Activated T-helper 2 cell treated with anti-CD3 and anti-CD28 coated beads, Interferon-gamma antibody, Interleukin-2, Interleukin-4, amounts not matched to agents 10 μg/mL and 5 μg/mL and 100 μg/mL, durations not matched to agents 14 hours and 24 hours and 36 hours (primary cell): Measurements from ENCODE around the gene IGLON5. TPM values are rescaled to one million over a fixed set of nuclear protein-coding genes. Genes with fewer than 3 reads are reported as not detected.

ENCODE experiments used
- DNase-seq: peaks from one replicate; pipeline ENCODE4 v3.0.0; 2021; ENCODE audit warnings: low spot score
- H3K27ac Mint-ChIP-seq: one replicate; pipeline ENCODE4 v1.8.0; 2021; ENCODE audit warnings: mixed read lengths
- H3K27me3 Mint-ChIP-seq: one replicate; pipeline ENCODE4 v1.8.0; 2021; ENCODE audit warnings: low read depth, mixed read lengths
- H3K36me3 Mint-ChIP-seq: one replicate; pipeline ENCODE4 v1.8.0; 2021; ENCODE audit warnings: low read depth, mixed read lengths
- H3K4me1 Mint-ChIP-seq: one replicate; pipeline ENCODE4 v1.8.0; 2021; ENCODE audit warnings: low read depth, mixed read lengths
- H3K4me3 Mint-ChIP-seq: one replicate; pipeline ENCODE4 v1.8.0; 2021; ENCODE audit warnings: low read depth, mild to moderate bottlenecking, moderate library complexity, mixed read lengths
- H3K9me3 Mint-ChIP-seq: one replicate; pipeline ENCODE4 v1.8.0; 2021; ENCODE audit warnings: mixed read lengths
- intact Hi-C: fragments of 100-400 bp; cut with micrococcal nuclease; formaldehyde crosslinking; loops from one replicate; pipeline ENCODE4 v1.15.1; 2023
- total RNA-seq: library from RNA; stranded (reverse); gene quantifications from 2 replicates; pipeline ENCODE4 v1.2.3, GENCODE V29; 2022

Gene IGLON5
- total RNA-seq, 1 donor from 2014 or later: 7.0 TPM

DNA sequence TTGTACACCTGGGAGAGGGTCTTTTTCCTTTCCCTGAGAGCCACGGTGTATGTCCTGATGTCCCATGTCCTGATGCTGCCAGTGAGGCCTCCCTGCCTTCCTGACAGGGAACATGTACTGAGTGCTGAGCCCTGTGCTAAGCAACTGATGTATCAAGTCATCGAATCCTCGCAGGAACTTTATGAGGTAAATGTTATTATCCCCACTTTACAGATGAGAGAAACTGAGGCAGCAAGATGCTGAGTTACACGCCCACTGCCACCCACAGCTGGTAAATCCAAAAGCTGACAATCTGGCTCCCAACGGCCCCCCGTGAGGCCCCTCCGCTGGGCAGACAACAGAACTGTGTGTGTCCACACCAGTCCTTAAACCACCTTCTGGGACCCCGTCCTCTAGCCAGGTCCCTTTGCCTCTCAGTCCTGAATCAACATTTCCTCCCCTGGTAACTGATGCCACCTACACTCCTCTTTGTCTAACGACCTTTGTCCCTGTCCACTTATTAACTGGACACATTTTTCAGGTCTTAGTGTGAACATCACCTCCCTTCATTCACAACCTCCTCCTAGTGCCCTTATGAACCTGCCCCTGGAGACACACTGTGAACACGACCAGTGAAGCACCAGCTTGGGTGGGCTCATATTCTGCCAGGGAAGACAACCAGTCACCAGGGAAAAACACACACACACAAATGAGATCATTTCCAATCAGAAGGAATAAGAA, 35.9 kb downstream of the IGLON5 start:
- no peak overlapping the region for H3K4me3 Mint-ChIP-seq
- H3K4me1 Mint-ChIP-seq: peaks cover 7% of the 10 kb centered on the region
- no peak overlapping the region for H3K27ac Mint-ChIP-seq

DNA sequence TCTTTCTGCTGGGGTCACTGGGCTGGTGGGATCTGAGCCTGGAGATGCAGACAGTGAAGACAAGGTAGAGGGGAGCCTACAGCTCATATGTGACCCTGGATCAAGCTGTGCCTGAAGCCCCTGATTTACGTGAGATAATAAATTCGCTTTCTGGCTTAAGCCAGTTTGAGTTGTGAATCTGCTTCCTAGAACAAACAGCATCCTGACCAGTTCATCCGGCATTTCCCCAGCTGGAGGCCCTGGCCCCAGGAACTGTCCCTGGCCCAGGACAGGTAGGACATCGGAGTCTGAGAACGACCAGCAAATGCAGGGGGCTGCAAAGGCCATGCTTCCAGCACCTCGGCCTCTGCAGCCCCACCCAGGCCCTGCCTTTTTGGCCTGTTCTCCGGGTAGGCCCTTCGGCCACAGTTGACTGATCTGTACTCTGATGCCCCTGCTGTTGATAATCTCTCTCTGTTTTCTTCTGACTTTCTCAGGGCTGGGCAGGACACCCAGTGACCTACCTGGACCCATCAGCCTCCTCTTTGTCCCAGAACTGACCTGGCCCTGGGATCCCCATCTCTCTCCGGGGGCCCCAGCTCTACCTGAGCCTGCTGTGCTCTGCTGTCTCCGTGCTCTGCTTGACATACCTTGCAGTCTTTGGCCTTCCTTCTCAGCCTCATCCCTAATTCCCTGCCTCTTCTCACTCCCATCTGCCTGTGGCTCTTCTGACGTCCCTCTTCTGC, 40.0 kb downstream of the IGLON5 start:
- Mint-ChIP-seq H3K9me3 (no peaks in the 10 kb centered on the region), H3K4me1 (peaks cover 22% of the 10 kb centered on the region), H3K36me3 (peaks cover 59% of the 10 kb centered on the region), H3K4me3 (no peak overlapping the region), H3K27me3 (no peaks in the 10 kb centered on the region), H3K27ac (no peak overlapping the region)
- no peak for DNase-seq
- intact Hi-C loops: no loop called here

More for the DNA sequence above, 35.9 kb downstream of the IGLON5 start:
- intact Hi-C loops: no loop called here
- Mint-ChIP-seq H3K36me3 (peaks cover 57% of the 10 kb centered on the region), H3K9me3 (no peaks in the 10 kb centered on the region), H3K27me3 (no peaks in the 10 kb centered on the region)
- DNase-seq: no peak

DNA sequence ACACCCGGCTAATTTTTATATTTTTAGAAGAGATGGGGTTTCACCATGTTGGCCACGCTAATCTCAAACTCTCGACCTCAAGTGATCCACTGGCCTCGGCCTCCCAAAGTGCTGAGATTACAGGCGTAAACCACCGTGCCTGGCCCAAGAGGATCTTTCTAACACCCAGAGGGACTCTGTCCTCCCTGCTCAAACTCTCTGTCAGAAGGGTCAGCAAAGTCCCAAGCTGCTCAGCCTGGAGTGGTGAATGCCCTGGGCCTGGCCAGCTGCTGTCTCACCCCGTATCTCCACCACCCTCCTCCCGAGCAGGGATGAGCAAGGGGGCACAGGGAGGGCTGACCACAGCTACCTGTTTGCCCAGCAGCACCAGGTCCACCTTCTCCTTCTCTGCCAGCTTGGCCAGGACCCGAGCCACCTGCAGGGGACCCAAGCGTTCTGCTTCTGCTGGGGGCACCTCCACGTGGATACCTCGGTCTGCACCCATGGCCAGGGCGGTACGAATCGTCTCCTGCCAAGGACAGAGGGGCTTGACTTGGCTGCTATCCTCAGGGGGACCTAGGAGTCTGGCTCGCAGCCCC, 41.4 kb downstream of the IGLON5 start:
- DNase-seq: no peak

DNA sequence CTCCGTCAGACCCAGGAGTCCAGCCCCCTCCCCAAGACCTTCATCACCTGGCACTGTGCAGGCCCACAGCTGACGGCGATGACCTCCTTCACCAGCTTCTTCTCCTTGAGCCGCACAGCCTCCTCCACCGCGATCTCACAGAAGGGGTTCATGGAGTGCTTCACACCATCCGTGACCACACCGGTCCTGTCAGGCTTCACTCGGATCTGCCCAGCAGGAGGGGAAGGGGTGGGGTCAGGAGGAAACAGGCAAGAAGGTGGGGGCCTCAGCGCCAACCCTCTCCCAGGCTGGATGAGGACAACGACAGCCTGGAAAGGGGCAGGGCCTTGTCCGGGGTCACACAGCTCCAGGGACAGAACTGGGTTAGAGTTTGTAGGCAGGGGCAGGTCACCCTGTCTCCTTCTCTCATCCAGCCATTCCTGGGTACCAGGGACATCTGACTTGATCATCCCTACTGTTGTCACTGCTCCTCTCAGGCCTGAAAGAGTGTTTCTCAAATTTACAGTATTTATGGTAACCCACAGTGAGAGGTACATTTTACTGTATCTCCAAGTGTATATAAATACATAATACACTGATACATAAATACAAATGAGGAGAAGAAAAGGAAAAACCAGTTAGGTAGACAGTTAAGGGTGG, 42.8 kb downstream of the IGLON5 start:
- H3K4me1 Mint-ChIP-seq: peaks cover 36% of the 10 kb centered on the region
- intact Hi-C loops: loop anchor here (2.0 kb wide), 1 partner anchor 15 kb away; no protein-coding TSS in a partner anchor
- H3K27me3 Mint-ChIP-seq: no peaks in the 10 kb centered on the region
- H3K36me3 Mint-ChIP-seq: peaks cover 67% of the 10 kb centered on the region
- DNase-seq: no peak
- peak overlapping the region; percentile 94 for H3K27ac Mint-ChIP-seq
- H3K4me3 Mint-ChIP-seq: peak overlapping the region; percentile 18
- H3K9me3 Mint-ChIP-seq: no peaks in the 10 kb centered on the region

More for the DNA sequence above, 41.4 kb downstream of the IGLON5 start:
- intact Hi-C loops: no loop called here
- peaks cover 31% of the 10 kb centered on the region for H3K4me1 Mint-ChIP-seq
- no peak overlapping the region for H3K4me3 Mint-ChIP-seq
- peaks cover 58% of the 10 kb centered on the region for H3K36me3 Mint-ChIP-seq
- H3K27me3 Mint-ChIP-seq: no peaks in the 10 kb centered on the region
- H3K27ac Mint-ChIP-seq: no peak overlapping the region
- H3K9me3 Mint-ChIP-seq: no peaks in the 10 kb centered on the region

DNA sequence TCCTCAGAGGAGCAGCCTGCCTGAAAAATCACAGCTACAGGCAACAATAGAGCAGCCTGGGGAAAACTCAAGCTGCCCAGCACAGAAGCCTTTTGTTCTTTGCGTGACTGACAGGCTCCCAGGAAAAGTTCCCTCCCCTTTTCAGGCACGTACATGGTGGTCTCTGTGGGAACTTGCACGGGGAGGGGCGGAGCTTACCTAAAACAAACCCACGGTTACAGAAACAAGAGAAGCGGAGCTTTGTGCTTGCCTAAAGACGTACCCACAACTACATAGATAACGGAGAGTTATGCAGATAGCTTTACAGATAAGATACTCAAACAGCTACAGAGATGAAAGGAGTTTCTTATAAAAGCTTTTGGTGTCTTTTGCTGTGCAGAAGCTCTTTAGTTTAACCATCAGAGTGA, 43.3 kb downstream of the IGLON5 start:
- Mint-ChIP-seq H3K27ac (peak overlapping the region; percentile 94), H3K9me3 (no peaks in the 10 kb centered on the region), H3K27me3 (no peaks in the 10 kb centered on the region), H3K36me3 (peaks cover 71% of the 10 kb centered on the region), H3K4me1 (peaks cover 40% of the 10 kb centered on the region), H3K4me3 (peak overlapping the region; percentile 65)
- intact Hi-C loops: loop anchor here (2.0 kb wide), 1 partner anchor 16 kb away; no protein-coding TSS in a partner anchor
- peak; percentile 65 for DNase-seq

DNA sequence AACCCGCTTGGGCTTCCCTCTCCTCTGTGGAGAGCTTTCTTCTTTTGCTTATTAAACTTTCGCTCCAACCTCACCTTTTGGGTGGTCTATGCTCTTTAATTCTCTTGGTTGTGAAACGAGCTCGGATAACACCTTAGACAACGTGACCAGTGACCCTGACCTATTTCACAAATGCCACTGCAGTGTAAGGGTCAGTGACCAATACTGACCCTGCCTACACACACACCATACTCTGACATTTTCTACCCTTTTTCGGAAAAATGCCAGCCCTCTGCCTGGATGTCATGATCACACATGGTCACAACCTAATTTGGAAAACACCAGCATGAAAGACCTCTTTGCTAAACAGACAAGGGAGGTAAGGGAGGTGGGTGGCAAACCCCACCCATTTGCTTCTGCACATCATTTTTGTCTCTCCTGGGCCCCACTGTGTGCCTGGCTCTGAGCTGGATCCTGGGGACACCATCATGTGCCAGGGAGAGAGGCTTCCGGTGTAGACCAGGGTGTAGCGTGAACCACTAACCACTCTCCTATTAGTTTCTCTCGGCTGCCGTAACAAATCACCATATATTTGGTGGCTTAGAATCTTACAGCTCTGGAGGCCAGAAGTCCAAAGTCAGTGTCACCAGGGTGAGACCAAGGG, 44.8 kb downstream of the IGLON5 start:
- intact Hi-C loops: no loop called here
- Mint-ChIP-seq H3K36me3 (peaks cover 62% of the 10 kb centered on the region), H3K27me3 (no peaks in the 10 kb centered on the region), H3K4me1 (peaks cover 43% of the 10 kb centered on the region), H3K27ac (peak overlapping the region; percentile 67), H3K9me3 (no peaks in the 10 kb centered on the region), H3K4me3 (no peak overlapping the region)
- DNase-seq: no peak

DNA sequence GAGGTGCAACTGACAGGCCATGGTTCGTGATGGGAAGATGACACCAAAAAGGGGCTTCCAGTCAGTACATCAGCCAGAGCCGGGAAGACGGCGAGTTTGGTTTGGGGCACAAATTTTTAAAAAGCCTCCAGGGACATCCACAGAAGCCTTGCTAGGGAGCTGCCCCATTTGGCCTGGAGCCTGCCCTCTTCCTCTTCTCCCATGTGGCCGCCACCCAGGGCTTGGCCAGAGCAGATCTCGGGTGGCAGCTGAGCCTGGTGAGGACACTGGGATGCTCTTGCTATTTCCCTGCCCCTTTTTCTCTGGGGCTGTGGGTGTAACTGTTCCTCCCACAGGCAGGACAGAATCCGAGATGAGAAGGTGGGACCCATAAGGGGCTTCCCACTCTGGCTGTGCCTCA, 46.5 kb downstream of the IGLON5 start:
- Mint-ChIP-seq H3K4me3 (no peak overlapping the region), H3K27ac (peak overlapping the region; percentile 38), H3K27me3 (no peaks in the 10 kb centered on the region)

DNA sequence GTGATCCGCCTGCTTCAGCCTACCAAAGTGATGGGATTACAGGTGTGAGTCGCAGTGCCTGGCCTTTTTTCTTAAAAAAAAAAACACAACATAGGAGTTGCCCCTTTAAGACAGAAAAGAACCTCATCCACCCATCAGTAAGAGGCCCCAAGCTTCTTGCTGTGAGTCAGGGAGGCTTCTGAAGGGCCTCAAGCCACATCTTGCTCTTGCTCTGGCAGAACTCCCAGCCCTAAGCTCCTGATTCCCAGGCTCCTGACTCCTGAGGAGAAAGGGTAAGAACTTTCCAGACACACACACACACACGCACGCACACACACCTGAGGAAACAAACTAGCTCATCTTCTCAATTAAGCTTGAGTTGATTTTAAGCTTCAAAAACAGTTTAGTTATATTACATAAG, 47.9 kb downstream of the IGLON5 start:
- H3K4me3 Mint-ChIP-seq: no peak overlapping the region
- intact Hi-C loops: no loop called here
- H3K4me1 Mint-ChIP-seq: peaks cover 61% of the 10 kb centered on the region
- H3K36me3 Mint-ChIP-seq: peaks cover 60% of the 10 kb centered on the region
- DNase-seq: no peak
- no peaks in the 10 kb centered on the region for H3K9me3 Mint-ChIP-seq
- peak overlapping the region; percentile 17 for H3K27ac Mint-ChIP-seq
- H3K27me3 Mint-ChIP-seq: no peaks in the 10 kb centered on the region

More for the DNA sequence above, 46.5 kb downstream of the IGLON5 start:
- intact Hi-C loops: no loop called here
- H3K36me3 Mint-ChIP-seq: peaks cover 54% of the 10 kb centered on the region
- no peaks in the 10 kb centered on the region for H3K9me3 Mint-ChIP-seq
- H3K4me1 Mint-ChIP-seq: peaks cover 54% of the 10 kb centered on the region
- no peak for DNase-seq

DNA sequence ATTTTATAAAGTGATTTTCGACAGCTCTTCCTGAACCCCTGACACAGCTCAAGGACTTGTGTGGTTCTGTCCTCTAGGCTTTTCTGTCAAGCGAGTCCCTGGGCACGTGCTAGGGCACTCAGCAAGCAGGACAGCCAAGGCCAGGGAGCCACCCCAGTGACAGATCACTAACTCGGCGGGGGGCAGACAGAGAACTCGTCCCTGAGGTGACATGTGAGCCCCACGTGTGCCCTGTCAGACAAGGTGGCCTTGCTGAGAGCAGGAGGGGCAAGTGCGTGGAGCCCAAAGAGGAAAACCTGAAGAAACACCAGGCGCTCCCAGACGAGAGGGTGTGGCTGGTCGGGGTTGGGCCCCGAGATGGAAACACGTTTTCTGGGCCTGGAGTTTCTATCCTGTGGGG, 49.8 kb downstream of the IGLON5 start:
- intact Hi-C loops: no loop called here
- no peaks in the 10 kb centered on the region for H3K9me3 Mint-ChIP-seq
- peaks cover 56% of the 10 kb centered on the region for H3K4me1 Mint-ChIP-seq
- no peak overlapping the region for H3K4me3 Mint-ChIP-seq
- peaks cover 62% of the 10 kb centered on the region for H3K36me3 Mint-ChIP-seq
- no peaks in the 10 kb centered on the region for H3K27me3 Mint-ChIP-seq
- no peak for DNase-seq
- H3K27ac Mint-ChIP-seq: peak overlapping the region; percentile 38

DNA sequence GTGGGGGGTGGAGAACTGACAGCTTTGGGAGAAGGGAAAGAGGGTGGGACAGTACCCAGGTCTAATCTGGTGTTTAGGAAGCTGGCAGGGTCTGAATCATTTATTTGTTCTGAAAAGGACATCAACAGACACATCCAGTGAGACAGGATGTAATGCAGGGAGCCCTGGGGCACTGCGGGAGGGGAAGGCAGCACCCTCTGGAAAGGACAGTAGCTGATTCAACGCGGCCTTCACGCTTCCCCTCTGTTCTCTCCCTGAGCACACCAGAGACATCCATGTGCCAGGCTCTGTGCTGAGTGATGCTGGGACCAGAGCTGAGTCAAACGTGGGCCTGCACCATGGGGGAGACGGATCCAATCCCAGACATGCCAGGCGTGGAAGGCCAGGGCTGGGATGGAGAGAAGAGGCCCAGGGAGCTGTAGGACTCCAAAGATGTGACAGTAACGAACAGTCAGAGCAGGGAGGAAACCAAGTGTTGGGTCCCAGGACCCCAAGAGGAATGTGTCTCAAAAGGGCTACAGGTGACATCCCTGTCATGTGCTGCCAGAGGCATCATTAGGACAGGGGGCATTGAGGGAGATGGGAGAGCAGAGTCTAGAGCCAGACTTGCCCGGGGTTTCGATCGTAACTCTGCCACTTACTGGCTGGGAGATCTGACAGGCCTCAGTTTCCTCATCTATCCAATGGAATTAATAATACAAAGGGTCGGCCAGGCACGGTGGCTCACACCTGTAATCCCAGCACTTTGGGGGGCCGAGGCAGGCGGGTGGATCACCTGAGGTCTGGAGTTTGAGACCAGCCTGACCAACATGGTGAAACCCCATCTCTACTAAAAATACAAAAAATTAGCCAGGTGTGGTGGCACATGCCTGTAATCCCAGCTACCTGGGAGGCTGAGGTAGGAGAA, 53.0 kb downstream of the IGLON5 start:
- peak overlapping the region; percentile 99 for H3K27ac Mint-ChIP-seq
- peak overlapping the region; percentile 74 for H3K4me3 Mint-ChIP-seq
- no peaks in the 10 kb centered on the region for H3K27me3 Mint-ChIP-seq
- no peaks in the 10 kb centered on the region for H3K9me3 Mint-ChIP-seq
- DNase-seq: no peak
- H3K4me1 Mint-ChIP-seq: peaks cover 46% of the 10 kb centered on the region
- peaks cover 48% of the 10 kb centered on the region for H3K36me3 Mint-ChIP-seq
- intact Hi-C loops: no loop called here

DNA sequence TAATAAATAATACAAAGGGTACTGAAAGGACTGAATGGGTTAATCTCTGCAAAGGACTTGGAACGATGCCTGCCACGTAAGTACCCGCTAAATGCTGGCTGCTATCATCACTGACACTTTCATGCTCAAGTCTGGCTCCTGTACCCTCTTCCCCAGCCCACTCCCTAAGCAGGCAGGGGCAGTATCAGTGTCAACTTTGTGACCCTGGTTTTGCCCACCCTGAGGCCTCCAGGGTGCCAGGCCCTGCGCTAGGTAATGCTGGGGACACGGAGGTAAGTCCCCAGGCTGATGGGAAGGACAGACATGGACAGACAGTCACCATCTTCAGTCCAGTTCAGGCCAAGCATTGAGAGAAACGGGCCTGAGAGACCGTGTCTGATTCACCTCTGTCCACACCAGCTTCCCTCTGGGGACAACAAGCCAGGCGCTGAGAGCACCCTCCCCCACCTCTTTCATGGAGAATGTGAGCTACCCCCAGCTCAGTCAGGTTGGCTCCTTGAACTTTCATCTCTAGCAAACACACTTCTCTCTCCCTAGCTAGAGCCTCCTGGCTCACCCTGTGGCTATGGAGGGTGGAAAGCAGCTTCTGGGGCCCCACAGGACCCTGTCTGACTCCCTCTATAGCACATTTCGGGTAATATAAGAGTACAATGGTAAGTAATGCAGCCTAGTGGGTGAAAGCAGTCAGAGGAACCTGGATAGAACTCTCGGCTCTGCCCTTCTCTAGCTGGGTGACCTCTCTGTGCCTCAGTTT, 53.9 kb downstream of the IGLON5 start:
- no peaks in the 10 kb centered on the region for H3K9me3 Mint-ChIP-seq
- no peak for DNase-seq
- peak overlapping the region; percentile 95 for H3K27ac Mint-ChIP-seq
- no peaks in the 10 kb centered on the region for H3K27me3 Mint-ChIP-seq
- intact Hi-C loops: no loop called here
- peak overlapping the region; percentile 98 for H3K4me3 Mint-ChIP-seq
- peaks cover 46% of the 10 kb centered on the region for H3K4me1 Mint-ChIP-seq
- H3K36me3 Mint-ChIP-seq: peaks cover 48% of the 10 kb centered on the region
